HEK293 (cell line): ENCODE results near the gene CTDSP1.

Source experiments
- CTCF ChIA-PET: fragments of 350-600 bp; formaldehyde crosslinking; extraction: SDS; loops from one replicate; lab custom pipeline; 2021; ENCODE audit warnings: antibody characterized with exemption; lab: Yijun Ruan, JAX
- POLR2A ChIA-PET: fragments of 300-600 bp; formaldehyde crosslinking; extraction: SDS; loops from one replicate; lab custom pipeline; 2020; ENCODE audit warnings: antibody characterized with exemption, inconsistent platforms; lab: Yijun Ruan, JAX
- H3K27ac ChIP-seq: fragments of 200-500 bp; sonication (Bioruptor generic); 2 replicates; pipeline ENCODE4 v1.5.1; 2014; ENCODE audit warnings: low read depth, low read length, control low read depth, inconsistent platforms; ENCODE audit errors: extremely low read depth
- H3K36me3 ChIP-seq, 2 experiments: fragments of 200-500 bp in 1 of 2; sonication (Bioruptor generic) in 1 of 2; 1 replicate in 1 of 2; 2 replicates in 1 of 2; pipeline ENCODE4 v1.5.1; 2014 to 2017; ENCODE audit warnings: inconsistent platforms in 2 of 2, low read length in 2 of 2; ENCODE audit not compliant: control insufficient read depth in 2 of 2, insufficient read depth in 1 of 2
- H3K4me1 ChIP-seq: fragments of 200-500 bp; sonication (Bioruptor generic); 2 replicates; pipeline ENCODE4 v1.5.1; 2014; ENCODE audit warnings: mild to moderate bottlenecking, low read length, inconsistent platforms; ENCODE audit not compliant: control insufficient read depth, insufficient read depth
- H3K4me3 ChIP-seq: 2 replicates; pipeline ENCODE4 v1.5.1; 2011; ENCODE audit warnings: low read depth, mild to moderate bottlenecking, control low read depth, low read length, moderate library complexity
- H3K9me3 ChIP-seq: fragments of 200-500 bp; sonication (Bioruptor generic); 2 replicates; pipeline ENCODE4 v1.5.1; 2014; ENCODE audit warnings: low read depth, low read length, inconsistent platforms; ENCODE audit not compliant: control insufficient read depth, insufficient read depth
- CTCF ChIP-seq: fragments of 450-650 bp; formaldehyde crosslinking; IDR thresholded peaks from 2 replicates; pipeline ENCODE4 v1.5.1; 2016; ENCODE audit warnings: missing biosample characterization, missing genetic modification characterization
- GLIS1 ChIP-seq: fragments of 450-650 bp; formaldehyde crosslinking; IDR thresholded peaks from 2 replicates; pipeline ENCODE4 v1.5.1; 2016; ENCODE audit warnings: missing biosample characterization, missing genetic modification characterization
- MYNN ChIP-seq: fragments of 450-650 bp; formaldehyde crosslinking; IDR thresholded peaks from 2 replicates; pipeline ENCODE4 v1.5.1; 2016; ENCODE audit warnings: missing biosample characterization, missing genetic modification characterization, borderline replicate concordance
- PRDM2 ChIP-seq: fragments of 450-650 bp; formaldehyde crosslinking; IDR thresholded peaks from 2 replicates; pipeline ENCODE4 v1.5.1; 2016; ENCODE audit warnings: missing biosample characterization, missing genetic modification characterization, borderline replicate concordance
- SETDB1 ChIP-seq: IDR thresholded peaks from one replicate; pipeline ENCODE4 v1.6.1; 2017; ENCODE audit warnings: mild to moderate bottlenecking, low read length, moderate library complexity, mixed read lengths; ENCODE audit not compliant: insufficient read length
- YY2 ChIP-seq: fragments of 450-650 bp; formaldehyde crosslinking; IDR thresholded peaks from 2 replicates; pipeline ENCODE4 v1.5.1; 2016; ENCODE audit warnings: missing biosample characterization, missing genetic modification characterization
- ZBTB26 ChIP-seq: fragments of 450-650 bp; formaldehyde crosslinking; optimal IDR thresholded peaks from 2 replicates; pipeline ENCODE3; 2016; ENCODE audit warnings: missing biosample characterization, mild to moderate bottlenecking, missing genetic modification characterization
- ZEB2 ChIP-seq: fragments of 450-650 bp; formaldehyde crosslinking; IDR thresholded peaks from 2 replicates; pipeline ENCODE4 v1.5.1; 2016; ENCODE audit warnings: missing biosample characterization, missing genetic modification characterization
- ZFP3 ChIP-seq: fragments of 450-650 bp; formaldehyde crosslinking; IDR thresholded peaks from 2 replicates; pipeline ENCODE4 v1.5.1; 2016; ENCODE audit warnings: low read depth, missing biosample characterization, missing genetic modification characterization
- ZNF121 ChIP-seq: fragments of 450-650 bp; formaldehyde crosslinking; IDR thresholded peaks from 2 replicates; pipeline ENCODE4 v1.5.1; 2016; ENCODE audit warnings: missing biosample characterization, missing genetic modification characterization
- ZNF157 ChIP-seq: fragments of 450-650 bp; formaldehyde crosslinking; IDR thresholded peaks from 2 replicates; pipeline ENCODE4 v1.5.1; 2016; ENCODE audit warnings: missing biosample characterization, missing genetic modification characterization
- ZNF169 ChIP-seq: fragments of 450-650 bp; formaldehyde crosslinking; IDR thresholded peaks from 2 replicates; pipeline ENCODE4 v1.5.1; 2016; ENCODE audit warnings: missing biosample characterization, missing genetic modification characterization
- ZNF184 ChIP-seq: fragments of 450-650 bp; IDR thresholded peaks from 2 replicates; pipeline ENCODE4 v1.5.1; 2018; ENCODE audit warnings: missing biosample characterization, mild to moderate bottlenecking, missing genetic modification characterization
- ZNF266 ChIP-seq: fragments of 450-650 bp; formaldehyde crosslinking; IDR thresholded peaks from 2 replicates; pipeline ENCODE4 v1.5.1; 2016; ENCODE audit warnings: missing biosample characterization, missing genetic modification characterization, low read depth
- ZNF324 ChIP-seq: fragments of 450-650 bp; formaldehyde crosslinking; IDR thresholded peaks from 2 replicates; pipeline ENCODE4 v1.5.1; 2016; ENCODE audit warnings: missing biosample characterization, missing genetic modification characterization
- ZNF510 ChIP-seq: fragments of 450-650 bp; formaldehyde crosslinking; IDR thresholded peaks from 2 replicates; pipeline ENCODE4 v1.5.1; 2018; ENCODE audit warnings: mild to moderate bottlenecking, missing genetic modification characterization, missing biosample characterization; ENCODE audit not compliant: insufficient replicate concordance
- ZNF514 ChIP-seq: fragments of 450-650 bp; formaldehyde crosslinking; IDR thresholded peaks from 2 replicates; pipeline ENCODE4 v1.5.1; 2016; ENCODE audit warnings: missing biosample characterization, missing genetic modification characterization
- ZNF561 ChIP-seq: fragments of 450-650 bp; IDR thresholded peaks from 2 replicates; pipeline ENCODE4 v1.5.1; 2018; ENCODE audit warnings: missing biosample characterization, missing genetic modification characterization, borderline replicate concordance
- ZNF658 ChIP-seq: fragments of 450-650 bp; formaldehyde crosslinking; IDR thresholded peaks from 2 replicates; pipeline ENCODE4; 2016; ENCODE audit warnings: missing biosample characterization, missing genetic modification characterization
- ZNF792 ChIP-seq: fragments of 450-650 bp; formaldehyde crosslinking; IDR thresholded peaks from 2 replicates; pipeline ENCODE4 v1.5.1; 2016; ENCODE audit warnings: missing biosample characterization, missing genetic modification characterization
- TF ChIP-seq, protein P1 (sequence below): fragments of 450-650 bp; formaldehyde crosslinking; IDR thresholded peaks from 2 replicates; pipeline ENCODE4 v1.5.1; 2016; ENCODE audit warnings: missing biosample characterization, missing genetic modification characterization
- TF ChIP-seq, protein P2 (sequence below): sonication (generic); formaldehyde crosslinking; IDR thresholded peaks from 2 replicates; pipeline ENCODE4 v1.8.1; 2022; ENCODE audit warnings: mild to moderate bottlenecking, moderate library complexity, missing genetic modification reagents

Gene CTDSP1

GRCh38 chr2:218367415-218368149 is 32.1 kb upstream of the CTDSP1 start:
- Histone ChIP-seq H3K4me3 (peak overlapping the region; percentile 19; the same call in 1 of the 2 replicates), H3K27ac (no peak overlapping the region), H3K36me3 (no peaks in the 10 kb centered on the region), H3K9me3 (no peaks in the 10 kb centered on the region), H3K4me1 (no peaks in the 10 kb centered on the region)
- ChIA-PET CTCF (no interaction called here), POLR2A (no interaction called here)
- TF ChIP-seq, protein P1, sequence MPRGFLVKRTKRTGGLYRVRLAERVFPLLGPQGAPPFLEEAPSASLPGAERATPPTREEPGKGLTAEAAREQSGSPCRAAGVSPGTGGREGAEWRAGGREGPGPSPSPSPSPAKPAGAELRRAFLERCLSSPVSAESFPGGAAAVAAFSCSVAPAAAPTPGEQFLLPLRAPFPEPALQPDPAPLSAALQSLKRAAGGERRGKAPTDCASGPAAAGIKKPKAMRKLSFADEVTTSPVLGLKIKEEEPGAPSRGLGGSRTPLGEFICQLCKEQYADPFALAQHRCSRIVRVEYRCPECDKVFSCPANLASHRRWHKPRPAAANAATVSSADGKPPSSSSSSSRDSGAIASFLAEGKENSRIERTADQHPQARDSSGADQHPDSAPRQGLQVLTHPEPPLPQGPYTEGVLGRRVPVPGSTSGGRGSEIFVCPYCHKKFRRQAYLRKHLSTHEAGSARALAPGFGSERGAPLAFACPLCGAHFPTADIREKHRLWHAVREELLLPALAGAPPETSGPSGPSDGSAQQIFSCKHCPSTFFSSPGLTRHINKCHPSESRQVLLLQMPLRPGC (tag by site-specific recombination), result no peak
- TF ChIP-seq ZBTB26 (tag by site-specific recombination), result no peak
- TF ChIP-seq ZNF561, result no peak
- no peak for TF ChIP-seq ZNF157 (tag by site-specific recombination)
- no peak for TF ChIP-seq YY2 (tag by site-specific recombination)
- no peak for TF ChIP-seq ZFP3
- no peak for TF ChIP-seq ZEB2 (tag by site-specific recombination)

GRCh38 chr2:218368150-218368528 is 31.5 kb upstream of the CTDSP1 start:
- ChIA-PET CTCF (interaction anchor here (0.6 kb wide), 1 partner anchor 29 kb away, joined by 3 read pairs; no protein-coding TSS in a partner anchor), POLR2A (no interaction called here)
- H3K27ac ChIP-seq, result no peak overlapping the region
- no peaks in the 10 kb centered on the region for H3K4me1 ChIP-seq
- no peaks in the 10 kb centered on the region for H3K9me3 ChIP-seq
- TF ChIP-seq ZNF658 (no peak), ZNF169 (tag by site-specific recombination) (no peak), ZNF184 (tag by site-specific recombination) (no peak), ZNF324 (tag by site-specific recombination) (no peak), ZNF510 (tag by site-specific recombination) (no peak), ZNF266 (tag by site-specific recombination) (no peak), MYNN (tag by site-specific recombination) (no peak), ZNF121 (tag by site-specific recombination) (no peak), CTCF (no peak), PRDM2 (tag by site-specific recombination) (no peak), GLIS1 (tag by site-specific recombination) (no peak), ZNF792 (tag by site-specific recombination) (no peak), ZNF514 (tag by site-specific recombination) (no peak), SETDB1 (no peak)
- TF ChIP-seq, protein P2, sequence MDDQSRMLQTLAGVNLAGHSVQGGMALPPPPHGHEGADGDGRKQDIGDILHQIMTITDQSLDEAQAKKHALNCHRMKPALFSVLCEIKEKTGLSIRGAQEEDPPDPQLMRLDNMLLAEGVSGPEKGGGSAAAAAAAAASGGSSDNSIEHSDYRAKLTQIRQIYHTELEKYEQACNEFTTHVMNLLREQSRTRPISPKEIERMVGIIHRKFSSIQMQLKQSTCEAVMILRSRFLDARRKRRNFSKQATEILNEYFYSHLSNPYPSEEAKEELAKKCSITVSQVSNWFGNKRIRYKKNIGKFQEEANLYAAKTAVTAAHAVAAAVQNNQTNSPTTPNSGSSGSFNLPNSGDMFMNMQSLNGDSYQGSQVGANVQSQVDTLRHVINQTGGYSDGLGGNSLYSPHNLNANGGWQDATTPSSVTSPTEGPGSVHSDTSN (CRISPR knock-in tag), result no peak
- no peaks in the 10 kb centered on the region for H3K36me3 ChIP-seq
- no peak overlapping the region for H3K4me3 ChIP-seq
